Natural killer cell (primary cell): ENCODE results near the gene RPS24. TPM values are rescaled to one million over a fixed set of nuclear protein-coding genes. Genes with fewer than 3 reads are reported as not detected.

Source experiments
- ATAC-seq, 3 donors: fragments of 150-1000 bp in 2 of 3; fragments of 200-7000 bp in 1 of 3; cut with Tn5 transposase; 1 replicate in 1 of 3; 2 replicates in 2 of 3; pipeline ENCODE4 v1.10.0; 2021; ENCODE audit warnings: mild to moderate bottlenecking in 2 of 3, moderate library complexity in 2 of 3
- DNase-seq, 2 donors: peaks; one replicate each; pipeline versions ENCODE4 v3.0.0 to v3.0.0-alpha.2; 2013 to 2021; ENCODE audit warnings: mixed read lengths in 1 of 2
- H3K27ac ChIP-seq: one replicate; pipeline ENCODE4 v1.5.1; 2013; ENCODE audit warnings: mild to moderate bottlenecking, low read length
- H3K27me3 ChIP-seq: one replicate; pipeline ENCODE4 v1.6.1; 2013; ENCODE audit warnings: low read length; ENCODE audit not compliant: control insufficient read depth, insufficient read depth
- H3K36me3 ChIP-seq: one replicate; pipeline ENCODE4 v1.6.1; 2013; ENCODE audit warnings: low read length; ENCODE audit not compliant: control insufficient read depth, insufficient read depth
- H3K4me1 ChIP-seq: one replicate; pipeline ENCODE4 v1.6.1; 2013; ENCODE audit warnings: low read length; ENCODE audit not compliant: control insufficient read depth, insufficient read depth
- H3K4me3 ChIP-seq: one replicate; pipeline ENCODE4 v1.5.1; 2013; ENCODE audit warnings: low read length
- H3K9me3 ChIP-seq: one replicate; pipeline ENCODE4 v1.6.1; 2013; ENCODE audit warnings: low read length; ENCODE audit not compliant: control insufficient read depth, insufficient read depth
- H3K27ac Mint-ChIP-seq, 2 donors: one replicate each; pipeline ENCODE4 v1.8.0; 2022; ENCODE audit warnings: mild to moderate bottlenecking in 2 of 2, mixed read lengths in 2 of 2, moderate library complexity in 1 of 2
- H3K27me3 Mint-ChIP-seq, 2 donors: one replicate each; pipeline ENCODE4 v1.8.0; 2022; ENCODE audit warnings: low read depth in 2 of 2, mixed read lengths in 2 of 2
- H3K36me3 Mint-ChIP-seq: one replicate; pipeline ENCODE4 v1.8.0; 2022; ENCODE audit warnings: mixed read lengths
- H3K4me1 Mint-ChIP-seq, 2 donors: one replicate each; pipeline ENCODE4 v1.8.0; 2022; ENCODE audit warnings: mixed read lengths in 2 of 2
- H3K4me3 Mint-ChIP-seq: one replicate; pipeline ENCODE4 v1.8.0; 2022; ENCODE audit warnings: mild to moderate bottlenecking, moderate library complexity, mixed read lengths
- H3K9me3 Mint-ChIP-seq, 2 donors: one replicate each; pipeline ENCODE4 v1.8.0; 2022; ENCODE audit warnings: mixed read lengths in 2 of 2
- WGBS: methylation state at CpG from one replicate; pipeline ENCODE4 v1.1.7; 2013; ENCODE audit warnings: missing lambda C conversion rate; ENCODE audit not compliant: insufficient coverage; 5-methylcytosine and 5-hydroxymethylcytosine counted together
- intact Hi-C: fragments of 100-400 bp; cut with micrococcal nuclease; formaldehyde crosslinking; loops from one replicate; pipeline ENCODE4 v1.14.2; 2022
- total RNA-seq, 4 donors: library from RNA; stranded (reverse); fragments of 120-200 nt in 1 of 4; gene quantifications; one replicate each; pipeline versions ENCODE4 v1.2.3 to v1.2.4, GENCODE V29; 2013 to 2022
- TF ChIP-seq, protein P1 (sequence below): fragments of 200-600 bp; IDR thresholded peaks from one replicate; pipeline ENCODE4 v1.8.0; 2022; ENCODE audit warnings: antibody characterized with exemption

RPS24 gene
- total RNA-seq, 3 donors from 2014 or later (not counting 1 experiment from before 2014, with no cell fraction given) = 887 to 1,039 (median 981) TPM

- Histone ChIP-seq H3K9me3 (no peaks in the 10 kb centered on the region), H3K27me3 (no peaks in the 10 kb centered on the region), H3K4me3 (no peak overlapping the region), H3K4me1 (no peaks in the 10 kb centered on the region), H3K36me3 (peaks cover 86% of the 10 kb centered on the region), H3K27ac (no peak overlapping the region)
- Mint-ChIP-seq H3K27me3 (no peaks in the 10 kb centered on the region), H3K36me3 (peaks cover 32% of the 10 kb centered on the region), H3K27ac (no peak overlapping the region), H3K9me3 (no peaks in the 10 kb centered on the region), H3K4me3 (no peak overlapping the region), H3K4me1 (no peaks in the 10 kb centered on the region)
- TF ChIP-seq, protein P1, sequence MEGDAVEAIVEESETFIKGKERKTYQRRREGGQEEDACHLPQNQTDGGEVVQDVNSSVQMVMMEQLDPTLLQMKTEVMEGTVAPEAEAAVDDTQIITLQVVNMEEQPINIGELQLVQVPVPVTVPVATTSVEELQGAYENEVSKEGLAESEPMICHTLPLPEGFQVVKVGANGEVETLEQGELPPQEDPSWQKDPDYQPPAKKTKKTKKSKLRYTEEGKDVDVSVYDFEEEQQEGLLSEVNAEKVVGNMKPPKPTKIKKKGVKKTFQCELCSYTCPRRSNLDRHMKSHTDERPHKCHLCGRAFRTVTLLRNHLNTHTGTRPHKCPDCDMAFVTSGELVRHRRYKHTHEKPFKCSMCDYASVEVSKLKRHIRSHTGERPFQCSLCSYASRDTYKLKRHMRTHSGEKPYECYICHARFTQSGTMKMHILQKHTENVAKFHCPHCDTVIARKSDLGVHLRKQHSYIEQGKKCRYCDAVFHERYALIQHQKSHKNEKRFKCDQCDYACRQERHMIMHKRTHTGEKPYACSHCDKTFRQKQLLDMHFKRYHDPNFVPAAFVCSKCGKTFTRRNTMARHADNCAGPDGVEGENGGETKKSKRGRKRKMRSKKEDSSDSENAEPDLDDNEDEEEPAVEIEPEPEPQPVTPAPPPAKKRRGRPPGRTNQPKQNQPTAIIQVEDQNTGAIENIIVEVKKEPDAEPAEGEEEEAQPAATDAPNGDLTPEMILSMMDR = no peak
- intact Hi-C loops = no loop called here
- DNase-seq (no peak), ATAC-seq (no peak)
- WGBS = 100% methylated on average over 1 of the region's 1 CpG
Measured at GRCh38 chr10:78013564-78013963, 20.1 kb upstream of the RPS24 start.

DNA sequence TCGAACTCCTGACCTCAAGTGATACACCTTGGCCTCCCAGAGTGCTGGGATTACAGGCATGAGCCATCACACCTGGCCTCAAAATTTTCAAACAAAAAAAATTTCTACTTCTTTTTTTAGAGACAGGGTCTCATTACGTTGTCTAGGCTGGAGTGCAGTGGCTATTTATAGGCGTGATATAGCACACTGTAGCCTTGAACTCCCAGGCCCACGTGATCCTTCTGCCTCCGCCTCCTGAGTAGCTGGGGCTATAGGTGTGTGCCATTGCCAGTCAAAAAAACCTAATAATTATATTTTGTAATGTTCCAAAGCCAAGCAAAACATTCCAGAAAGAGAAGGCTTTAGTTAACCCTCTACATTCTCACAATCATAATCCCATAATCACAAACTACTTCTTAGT, 18.1 kb upstream of the RPS24 start:
- no peak overlapping the region for H3K27ac ChIP-seq
- H3K4me3 ChIP-seq = no peak overlapping the region
- TF ChIP-seq, protein P1 = no peak
- intact Hi-C loops = no loop called here
- peaks cover 87% of the 10 kb centered on the region for H3K36me3 ChIP-seq
- no peaks in the 10 kb centered on the region for H3K4me1 ChIP-seq
- no peaks in the 10 kb centered on the region for H3K4me1 Mint-ChIP-seq
- ATAC-seq = no peak
- H3K4me3 Mint-ChIP-seq = no peak overlapping the region
- H3K9me3 Mint-ChIP-seq = no peaks in the 10 kb centered on the region
- H3K9me3 ChIP-seq = no peaks in the 10 kb centered on the region
- no peak for DNase-seq
- H3K27me3 ChIP-seq = no peaks in the 10 kb centered on the region
- H3K36me3 Mint-ChIP-seq = peaks cover 26% of the 10 kb centered on the region
- no peak overlapping the region for H3K27ac Mint-ChIP-seq
- no peaks in the 10 kb centered on the region for H3K27me3 Mint-ChIP-seq
- WGBS = 91% methylated on average over 3 of the region's 5 CpGs

- ATAC-seq (no peak), DNase-seq (no peak)
- H3K36me3 Mint-ChIP-seq = peaks cover 36% of the 10 kb centered on the region
- H3K27ac ChIP-seq = no peak overlapping the region
- no peaks in the 10 kb centered on the region for H3K27me3 Mint-ChIP-seq
- no peaks in the 10 kb centered on the region for H3K4me1 Mint-ChIP-seq
- TF ChIP-seq, protein P1 = no peak
- H3K36me3 ChIP-seq = peaks cover 88% of the 10 kb centered on the region
- H3K4me1 ChIP-seq = no peaks in the 10 kb centered on the region
- no peaks in the 10 kb centered on the region for H3K9me3 Mint-ChIP-seq
- WGBS = 94% methylated on average over 5 of the region's 5 CpGs
- H3K27ac Mint-ChIP-seq = no peak overlapping the region
- H3K27me3 ChIP-seq = no peaks in the 10 kb centered on the region
- intact Hi-C loops = no loop called here
- H3K4me3 Mint-ChIP-seq = no peak overlapping the region
- no peaks in the 10 kb centered on the region for H3K9me3 ChIP-seq
- H3K4me3 ChIP-seq = no peak overlapping the region
Measured at GRCh38 chr10:78017856-78018255, 15.8 kb upstream of the RPS24 start.

DNA sequence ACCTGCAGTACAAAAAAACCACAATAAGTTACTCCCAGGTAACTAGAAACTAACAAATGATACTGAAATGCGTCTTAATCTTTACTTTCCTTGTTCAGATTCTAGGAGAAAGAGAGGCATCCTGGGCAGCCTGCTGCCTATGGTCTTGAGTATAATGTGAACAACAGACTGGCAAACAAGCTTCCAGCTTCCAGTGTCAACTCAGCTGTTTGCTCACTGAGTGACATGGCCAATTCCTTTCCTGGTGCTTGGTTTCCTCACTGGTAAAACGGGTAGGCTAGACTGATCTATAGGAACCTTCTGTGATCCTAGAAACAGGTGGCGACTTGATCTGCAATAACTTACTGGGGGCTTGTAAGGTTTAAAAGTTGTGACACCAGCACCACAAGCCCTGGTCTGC, 14.4 kb upstream of the RPS24 start:
- Mint-ChIP-seq H3K36me3 (peaks cover 31% of the 10 kb centered on the region), H3K27me3 (no peaks in the 10 kb centered on the region), H3K9me3 (no peaks in the 10 kb centered on the region), H3K4me3 (no peak overlapping the region), H3K27ac (no peak overlapping the region), H3K4me1 (no peaks in the 10 kb centered on the region)
- H3K9me3 ChIP-seq = no peaks in the 10 kb centered on the region
- peaks cover 91% of the 10 kb centered on the region for H3K36me3 ChIP-seq
- no peak overlapping the region for H3K4me3 ChIP-seq
- WGBS = 93% methylated on average over 3 of the region's 3 CpGs
- H3K4me1 ChIP-seq = no peaks in the 10 kb centered on the region
- TF ChIP-seq, protein P1 = no peak
- no peak for ATAC-seq
- no peak for DNase-seq
- no peaks in the 10 kb centered on the region for H3K27me3 ChIP-seq
- intact Hi-C loops = no loop called here
- H3K27ac ChIP-seq = no peak overlapping the region
